ENCODE data around the gene DCT.

- TF ChIP-seq, protein P1, sequence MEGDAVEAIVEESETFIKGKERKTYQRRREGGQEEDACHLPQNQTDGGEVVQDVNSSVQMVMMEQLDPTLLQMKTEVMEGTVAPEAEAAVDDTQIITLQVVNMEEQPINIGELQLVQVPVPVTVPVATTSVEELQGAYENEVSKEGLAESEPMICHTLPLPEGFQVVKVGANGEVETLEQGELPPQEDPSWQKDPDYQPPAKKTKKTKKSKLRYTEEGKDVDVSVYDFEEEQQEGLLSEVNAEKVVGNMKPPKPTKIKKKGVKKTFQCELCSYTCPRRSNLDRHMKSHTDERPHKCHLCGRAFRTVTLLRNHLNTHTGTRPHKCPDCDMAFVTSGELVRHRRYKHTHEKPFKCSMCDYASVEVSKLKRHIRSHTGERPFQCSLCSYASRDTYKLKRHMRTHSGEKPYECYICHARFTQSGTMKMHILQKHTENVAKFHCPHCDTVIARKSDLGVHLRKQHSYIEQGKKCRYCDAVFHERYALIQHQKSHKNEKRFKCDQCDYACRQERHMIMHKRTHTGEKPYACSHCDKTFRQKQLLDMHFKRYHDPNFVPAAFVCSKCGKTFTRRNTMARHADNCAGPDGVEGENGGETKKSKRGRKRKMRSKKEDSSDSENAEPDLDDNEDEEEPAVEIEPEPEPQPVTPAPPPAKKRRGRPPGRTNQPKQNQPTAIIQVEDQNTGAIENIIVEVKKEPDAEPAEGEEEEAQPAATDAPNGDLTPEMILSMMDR (conservative IDR thresholded peaks at IDR 0.05 in 1 of 2, IDR thresholded peaks at IDR 0.05 in 1 of 2; ENCODE audit: extremely low read depth in 1 of 2, insufficient read depth in 1 of 2, low read depth in 1 of 2, low read length in 2 of 2): no peak
- TF ChIP-seq EZH2 (IDR thresholded peaks at IDR 0.05; ENCODE audit: borderline replicate concordance, low read length): no peak
Observed at GRCh38 chr13:94415500-94416237, 63.8 kb downstream of the DCT start.

Data from mammary epithelial cell (primary cell).